B cell (primary cell): Measurements from ENCODE around the gene DBF4B. TPM values are rescaled to one million over a fixed set of nuclear protein-coding genes. Genes with fewer than 3 reads are reported as not detected.
A peak's percentile ranks its signal among the peaks of the same experiment; 100 is the strongest.

ENCODE experiments used
- ATAC-seq: fragments of 200-7000 bp; cut with Tn5 transposase; one replicate; pipeline ENCODE4 v1.10.0; 2021; ENCODE audit warnings: low read depth, mild to moderate bottlenecking, moderate number of reproducible peaks, moderate library complexity
- CTCF ChIA-PET: fragments of 350-600 bp; sonication (Branson Sonifier 250); formaldehyde crosslinking; loops from one replicate; lab custom pipeline; 2021; ENCODE audit warnings: antibody characterized with exemption, inconsistent platforms; lab: Charles Lee
- POLR2A ChIA-PET: fragments of 350-600 bp; sonication (Branson Sonifier 250); formaldehyde crosslinking; loops from one replicate; lab custom pipeline; 2021; ENCODE audit warnings: antibody characterized with exemption; lab: Charles Lee
- DNase-seq: peaks from one replicate; pipeline ENCODE4 v3.0.0; 2013
- H2AFZ ChIP-seq: 2 replicates; pipeline ENCODE4 v1.6.1; 2012; ENCODE audit warnings: mild to moderate bottlenecking, low read depth, low read length; ENCODE audit not compliant: insufficient read depth, poor library complexity, severe bottlenecking
- H3K27ac ChIP-seq, 2 donors: 1 replicate in 1 of 2; 2 replicates in 1 of 2; pipeline ENCODE4 v1.5.1; 2012 to 2013; ENCODE audit warnings: low read length in 2 of 2, mild to moderate bottlenecking in 2 of 2, moderate library complexity in 1 of 2
- H3K27me3 ChIP-seq, 4 experiments: fragments of 200-600 bp in 1 of 4; sonication (generic) in 1 of 4; replicated peaks in 1 of 4; 1 replicate in 2 of 4; 2 replicates in 2 of 4; pipeline versions ENCODE4 v1.6.1 to v1.7.0; 2013 to 2016; ENCODE audit warnings: low read length in 3 of 4, mild to moderate bottlenecking in 2 of 4, mixed read lengths in 1 of 4, moderate library complexity in 1 of 4; ENCODE audit not compliant: insufficient read depth in 4 of 4, control insufficient read depth in 3 of 4; ENCODE audit errors: control extremely low read depth in 1 of 4
- H3K36me3 ChIP-seq, 2 experiments: replicated peaks in 1 of 2; 1 replicate in 1 of 2; 2 replicates in 1 of 2; pipeline versions ENCODE4 v1.6.1 to v1.7.1; 2013; ENCODE audit warnings: low read length in 1 of 2; ENCODE audit not compliant: insufficient read depth in 2 of 2, control insufficient read depth in 1 of 2; ENCODE audit errors: control extremely low read depth in 1 of 2, extremely low read depth in 1 of 2
- H3K4me1 ChIP-seq, 2 donors: fragments of 200-600 bp in 1 of 2; sonication (generic) in 1 of 2; 1 replicate in 1 of 2; 2 replicates in 1 of 2; pipeline versions ENCODE4 v1.5.1 to v1.6.1; 2013 to 2017; ENCODE audit warnings: low read length in 2 of 2; ENCODE audit not compliant: control insufficient read depth in 2 of 2, insufficient read depth in 2 of 2
- H3K4me2 ChIP-seq: replicated peaks from 2 replicates; pipeline ENCODE3; 2012; ENCODE audit warnings: mild to moderate bottlenecking, low read depth, low read length; ENCODE audit not compliant: poor library complexity, severe bottlenecking
- H3K4me3 ChIP-seq, 5 experiments: fragments of 200-600 bp in 1 of 5; sonication (generic) in 1 of 5; 1 replicate in 3 of 5; 2 replicates in 2 of 5; pipeline versions ENCODE4 v1.5.1 to v1.7.0; 2011 to 2016; ENCODE audit warnings: low read length in 4 of 5, mild to moderate bottlenecking in 4 of 5, low read depth in 2 of 5, control low read depth in 1 of 5, moderate library complexity in 1 of 5; ENCODE audit not compliant: insufficient read depth in 1 of 5; ENCODE audit errors: control extremely low read depth in 1 of 5, extremely low read depth in 1 of 5
- H3K79me2 ChIP-seq: fragments of 200-600 bp; sonication (generic); one replicate; pipeline ENCODE4 v1.6.0; 2016; ENCODE audit warnings: low read length; ENCODE audit not compliant: control insufficient read depth, insufficient read depth
- H3K9ac ChIP-seq: fragments of 200-600 bp; sonication (generic); 2 replicates; pipeline ENCODE4 v1.6.1; 2017; ENCODE audit warnings: mild to moderate bottlenecking, low read length, moderate library complexity
- H3K9me3 ChIP-seq, 3 donors: one replicate each; pipeline versions ENCODE4 v1.6.1 to v1.7.1; 2013; ENCODE audit warnings: low read length in 2 of 3; ENCODE audit not compliant: control insufficient read depth in 2 of 3, insufficient read depth in 1 of 3; ENCODE audit errors: control extremely low read depth in 1 of 3
- H4K20me1 ChIP-seq: 2 replicates; pipeline ENCODE4 v1.6.0; 2012; ENCODE audit warnings: mild to moderate bottlenecking, low read length; ENCODE audit not compliant: insufficient read depth, control insufficient read depth, poor library complexity, severe bottlenecking
- H3K27ac Mint-ChIP-seq: one replicate; pipeline ENCODE4 v1.8.0; 2021; ENCODE audit warnings: mixed read lengths
- H3K27me3 Mint-ChIP-seq: one replicate; pipeline ENCODE4 v1.8.0; 2021; ENCODE audit warnings: mixed read lengths
- H3K4me1 Mint-ChIP-seq: one replicate; pipeline ENCODE4 v1.8.0; 2021; ENCODE audit warnings: mixed read lengths
- H3K4me3 Mint-ChIP-seq: one replicate; pipeline ENCODE4 v1.8.0; 2021; ENCODE audit warnings: mixed read lengths
- H3K9me3 Mint-ChIP-seq: one replicate; pipeline ENCODE4 v1.8.0; 2022; ENCODE audit warnings: mixed read lengths; ENCODE audit not compliant: insufficient read depth
- CTCF ChIP-seq: fragments of 200-600 bp; IDR thresholded peaks from one replicate; pipeline ENCODE4 v1.8.0; 2022; ENCODE audit warnings: antibody characterized with exemption, mild to moderate bottlenecking
- EZH2 ChIP-seq: IDR thresholded peaks from 2 replicates; pipeline ENCODE4 v1.6.1; 2012; ENCODE audit warnings: borderline replicate concordance, low read depth, mild to moderate bottlenecking, moderate library complexity, low read length; ENCODE audit not compliant: insufficient read depth, poor library complexity, severe bottlenecking
- WGBS: methylation state at CpG from one replicate; pipeline ENCODE4 v1.1.5; 2013; ENCODE audit warnings: missing lambda C conversion rate; ENCODE audit not compliant: insufficient coverage; 5-methylcytosine and 5-hydroxymethylcytosine counted together
- intact Hi-C: fragments of 100-400 bp; cut with micrococcal nuclease; formaldehyde crosslinking; loops from one replicate; pipeline ENCODE4 v1.10.0; 2022
- polyA plus RNA-seq: library from polyadenylated mRNA; depleted of rRNA; stranded (reverse); fragments of >200 nt; gene quantifications from 2 replicates; pipeline ENCODE4 v1.2.3, GENCODE V29; 2012
- total RNA-seq, 2 donors: library from RNA; stranded (reverse); fragments of 120-200 nt in 1 of 2; gene quantifications; 1 replicate in 1 of 2; 2 replicates in 1 of 2; pipeline versions ENCODE4 v1.2.3 to v1.2.4, GENCODE V29; 2013 to 2022

DBF4B gene
- total and polyA plus RNA-seq, 2 donors (not counting 1 experiment from before 2014, with no cell fraction given) = 10.9 to 15.9 TPM

- Histone ChIP-seq H3K9ac (peak within 1 kb of the TSS; percentile 26), H2AFZ (peak within 1 kb of the TSS; percentile 52), H3K79me2 (no peaks in the 10 kb centered on the region), H3K4me3 (peak within 1 kb of the TSS in 2 of 5 experiments; percentile 25 to 41), H3K36me3 (no peaks in the 10 kb centered on the region), H3K27ac (no peak within 1 kb of the TSS), H4K20me1 (no peaks in the 10 kb centered on the region), H3K9me3 (peaks cover 0 to 6% (median 0%) of the 10 kb centered on the region in 3 donors), H3K4me1 (peaks cover 11 to 12% of the 10 kb centered on the region in 2 donors), H3K4me2 (peak within 1 kb of the TSS; percentile 76), H3K27me3 (peaks cover 0 to 39% (median 16%) of the 10 kb centered on the region in 4 experiments)
- intact Hi-C loops = no loop called here
- Mint-ChIP-seq H3K9me3 (no peaks in the 10 kb centered on the region), H3K4me3 (peak within 1 kb of the TSS; percentile 61), H3K27ac (no peak within 1 kb of the TSS), H3K4me1 (peaks cover 3% of the 10 kb centered on the region), H3K27me3 (peaks cover 33% of the 10 kb centered on the region)
- CTCF ChIA-PET = no interaction called here
- 7% methylated on average over 67 of the region's 74 CpGs for WGBS
- ATAC-seq (peak; percentile 47), DNase-seq (peak; percentile 38)
- TF ChIP-seq CTCF (no peak), EZH2 (no peak)
- POLR2A ChIA-PET = no interaction called here
Observed at GRCh38 chr17:44758414-44759085, 50.1 kb downstream of the DBF4B start, which contains the start of gene ADAM11. TSS of gene ADAM11 (plus strand) at chr17:44758988. CDS start at chr17:44759200, 212 bp downstream.
